GM18520 (cell line): Measurements from ENCODE around the gene RFTN1.

Source experiments
- ATAC-seq: cut with Tn5 transposase; IDR thresholded peaks from one replicate; pipeline ENCODE4 v1.9.1; 2021; ENCODE audit not compliant: unreplicated experiment

The RFTN1 gene

GRCh38 chr3:16335333-16335732, 178.2 kb downstream of the RFTN1 start:
- ATAC-seq = no peak

GRCh38 chr3:16334909-16335308, 178.6 kb downstream of the RFTN1 start:
- no peak for ATAC-seq

GRCh38 chr3:16332904-16333426, 180.5 kb downstream of the RFTN1 start:
- ATAC-seq = no peak

GRCh38 chr3:16331319-16331883, 182.1 kb downstream of the RFTN1 start:
- no peak for ATAC-seq

- ATAC-seq = no peak
These were observed 183.1 kb downstream of the RFTN1 start for GRCh38 chr3:16330351-16330750.

- ATAC-seq = no peak
These were observed 183.7 kb downstream of the RFTN1 start for GRCh38 chr3:16329826-16330129.

GRCh38 chr3:16329036-16329825, 184.3 kb downstream of the RFTN1 start:
- ATAC-seq = no peak

GRCh38 chr3:16328124-16328523, 185.4 kb downstream of the RFTN1 start:
- ATAC-seq = no peak

GRCh38 chr3:16326724-16327349, 186.7 kb downstream of the RFTN1 start:
- ATAC-seq = no peak

- no peak for ATAC-seq
These were observed 187.6 kb downstream of the RFTN1 start for GRCh38 chr3:16325850-16326249.

- ATAC-seq = no peak
These were observed 189.8 kb downstream of the RFTN1 start for GRCh38 chr3:16323737-16324136.

GRCh38 chr3:16322189-16322588, 191.3 kb downstream of the RFTN1 start:
- ATAC-seq = no peak

- no peak for ATAC-seq
These were observed 192.8 kb downstream of the RFTN1 start for GRCh38 chr3:16320711-16321110.

- no peak for ATAC-seq
These were observed 193.8 kb downstream of the RFTN1 start for GRCh38 chr3:16319723-16320122.

- ATAC-seq = no peak
These were observed 194.2 kb downstream of the RFTN1 start for GRCh38 chr3:16319307-16319706.

GRCh38 chr3:16318176-16318575, 195.3 kb downstream of the RFTN1 start:
- ATAC-seq = no peak

GRCh38 chr3:16317561-16317945, 195.9 kb downstream of the RFTN1 start:
- no peak for ATAC-seq

GRCh38 chr3:16316847-16317560, 196.5 kb downstream of the RFTN1 start:
- no peak for ATAC-seq

GRCh38 chr3:16316396-16316795, 197.1 kb downstream of the RFTN1 start:
- no peak for ATAC-seq

- no peak for ATAC-seq
These were observed 197.9 kb downstream of the RFTN1 start for GRCh38 chr3:16315623-16316022.

- no peak for ATAC-seq
These were observed 199.4 kb downstream of the RFTN1 start for GRCh38 chr3:16313886-16314645.
